GM19043 (cell line): ENCODE results near the gene PRR15L.

Experiments used
- ATAC-seq: cut with Tn5 transposase; IDR thresholded peaks from one replicate; pipeline ENCODE4 v1.9.1; 2021; ENCODE audit warnings: low read depth; ENCODE audit not compliant: unreplicated experiment

PRR15L gene

DNA sequence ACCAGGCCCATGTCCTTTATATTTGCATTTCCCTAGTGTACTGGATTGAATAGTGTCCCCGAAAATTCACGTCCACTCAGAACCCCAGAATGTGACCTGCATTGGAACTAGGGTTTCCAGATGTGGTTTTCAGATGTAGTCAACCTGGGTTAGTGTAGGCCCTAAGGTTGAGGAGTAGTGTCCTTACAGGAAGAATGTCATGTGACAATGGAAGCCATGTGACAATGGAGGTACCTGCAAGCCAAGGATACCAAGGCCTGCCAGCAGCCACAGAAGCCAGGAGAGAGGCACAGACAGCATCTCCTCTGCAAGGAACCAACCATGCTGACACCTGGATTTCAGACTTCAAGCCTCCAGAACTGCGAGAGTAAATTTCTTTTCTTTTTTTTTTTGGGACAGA lies 5.2 kb upstream of the PRR15L start:
- no peak for ATAC-seq

DNA sequence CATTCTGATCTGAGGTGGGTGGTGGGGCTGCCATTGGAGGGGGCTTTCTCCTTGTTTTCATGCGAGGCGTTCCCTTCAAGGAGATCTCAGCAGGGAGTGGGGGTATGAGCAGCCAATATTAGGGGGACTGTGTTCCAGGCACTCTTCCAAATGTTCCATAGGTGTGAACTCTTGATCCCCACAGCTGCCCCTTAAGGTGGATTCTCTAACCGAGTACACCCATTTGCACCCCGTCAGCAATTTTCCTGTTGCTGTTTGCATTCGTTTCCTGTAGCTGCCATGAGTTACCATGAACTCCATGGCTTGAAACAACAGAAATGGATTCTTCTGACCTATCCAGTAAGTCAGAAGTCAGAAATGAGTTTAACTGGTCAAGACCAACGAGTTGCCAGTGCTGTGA lies 3.7 kb upstream of the PRR15L start:
- no peak for ATAC-seq

DNA sequence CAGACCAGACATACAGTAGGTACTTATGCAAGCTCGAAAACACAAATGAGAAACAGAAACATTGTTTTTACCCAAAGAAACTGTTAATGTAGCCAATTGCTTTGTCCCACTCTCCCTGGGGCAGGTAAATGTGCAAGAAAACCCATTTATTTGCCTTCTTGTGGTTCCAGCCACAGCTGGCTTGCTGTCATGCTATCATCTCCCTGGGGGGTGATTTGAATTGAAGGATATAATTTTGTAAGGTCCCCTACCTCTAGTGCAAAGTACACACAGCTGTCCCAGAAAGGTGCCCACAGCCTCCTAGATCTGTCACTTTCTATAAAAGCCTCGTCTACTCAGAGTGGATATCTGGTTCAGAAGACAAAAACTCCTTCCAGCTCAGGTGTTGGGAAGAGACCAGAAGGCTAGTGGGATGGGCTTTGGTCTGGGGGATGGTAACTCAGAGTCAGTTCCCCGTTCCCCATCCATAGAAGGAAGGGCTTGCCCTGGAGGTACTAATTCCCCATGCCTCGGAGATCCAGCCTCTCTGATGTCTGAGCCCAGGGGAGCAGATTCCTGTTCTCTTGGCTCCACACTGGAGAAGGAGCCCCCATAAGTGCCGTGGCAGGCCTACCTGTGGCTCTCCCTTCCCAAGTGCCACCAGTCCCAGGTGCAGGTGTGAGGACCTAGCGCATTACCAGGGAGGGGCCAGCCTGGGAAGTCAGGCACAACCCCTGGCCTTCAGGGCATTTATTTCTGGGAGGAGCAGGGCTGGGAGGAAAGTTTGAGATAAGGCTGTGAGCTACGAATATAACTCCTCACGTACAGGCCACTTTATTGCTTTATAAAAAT lies 2.4 kb upstream of the PRR15L start:
- no peak for ATAC-seq

DNA sequence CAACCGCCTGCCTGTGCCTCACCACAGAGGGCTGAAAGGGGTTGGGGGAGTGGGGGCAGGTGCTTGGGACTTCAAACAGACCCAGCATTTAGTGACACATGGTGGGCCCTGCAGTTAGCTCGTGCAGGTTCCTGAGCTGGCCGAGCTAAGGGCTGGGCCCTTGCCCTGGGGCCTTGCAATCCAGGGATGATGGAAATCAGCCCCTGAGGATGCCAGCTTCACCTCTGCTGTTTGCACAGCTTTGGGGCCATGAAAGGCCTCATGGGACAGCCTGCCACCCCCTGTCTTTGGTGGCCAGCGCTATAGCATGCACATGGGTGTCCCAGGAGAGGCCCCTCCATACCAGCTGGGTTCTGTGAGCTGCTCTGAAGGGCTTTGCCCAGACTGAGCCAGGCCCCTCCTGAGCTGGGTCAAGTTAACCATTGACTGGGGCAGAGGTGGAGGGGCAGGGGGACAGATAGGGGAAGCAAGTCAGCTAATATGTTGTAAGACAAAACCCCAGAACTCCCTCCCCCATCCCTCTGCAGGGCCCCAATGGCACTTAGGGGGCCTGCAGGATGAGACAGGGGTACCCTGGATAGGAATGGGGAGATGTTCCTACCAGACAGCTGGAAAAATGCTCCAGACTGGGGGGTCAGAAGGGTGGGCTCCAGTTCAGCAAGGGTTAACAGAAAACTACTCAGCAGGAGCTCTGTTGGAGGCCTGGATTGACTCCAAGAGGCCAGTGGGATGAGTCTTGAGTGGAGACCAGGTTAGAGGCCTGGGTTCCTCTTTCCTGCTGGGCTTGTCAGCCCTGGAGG lies 692 bp downstream of the PRR15L start:
- no peak for ATAC-seq

DNA sequence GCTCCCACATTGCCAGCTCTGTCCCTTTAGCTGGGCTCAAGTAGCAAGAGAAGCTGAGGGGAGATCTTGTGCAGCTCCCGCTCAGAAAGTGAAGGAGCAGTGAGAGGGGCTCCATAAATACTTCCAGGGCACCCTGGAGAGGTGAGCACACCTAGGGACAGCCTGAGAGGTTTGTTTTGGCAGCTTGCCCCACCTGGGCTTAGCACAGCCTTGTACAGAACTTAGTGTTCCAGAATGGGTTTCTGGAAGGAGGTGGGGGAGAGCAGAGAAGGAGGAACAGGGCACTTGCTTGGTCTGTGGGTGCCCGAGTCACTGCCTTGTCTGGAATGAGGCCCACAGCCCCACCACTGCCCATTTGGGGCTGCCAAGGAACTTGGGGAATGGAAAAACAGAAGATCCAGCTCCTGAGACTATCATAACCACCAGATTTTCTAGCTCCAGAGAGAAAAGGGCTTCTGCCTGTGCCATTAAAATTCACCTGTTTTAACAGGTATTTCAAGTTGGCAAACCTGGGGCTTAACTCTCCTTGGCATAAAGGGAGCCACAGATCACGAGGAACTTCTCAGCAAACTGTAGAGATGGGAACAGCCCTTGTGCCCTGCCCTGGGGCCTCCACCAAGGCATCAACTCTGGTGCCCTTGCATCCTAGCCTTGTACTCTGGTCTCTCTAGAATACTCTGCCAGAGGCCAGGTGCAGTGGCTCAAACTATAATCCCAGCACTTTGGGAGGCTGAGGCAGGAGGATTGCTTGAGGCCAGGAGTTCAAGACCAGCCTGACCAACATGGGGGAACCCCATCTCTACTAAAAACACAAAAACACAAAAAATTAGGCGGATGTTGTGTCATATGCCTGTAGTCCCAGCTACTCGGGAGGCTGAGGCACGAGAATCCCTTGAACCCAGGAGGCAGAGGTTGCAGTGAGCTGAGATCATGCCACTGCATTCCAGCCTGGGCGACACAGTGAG lies 1.9 kb downstream of the PRR15L start:
- no peak for ATAC-seq

DNA sequence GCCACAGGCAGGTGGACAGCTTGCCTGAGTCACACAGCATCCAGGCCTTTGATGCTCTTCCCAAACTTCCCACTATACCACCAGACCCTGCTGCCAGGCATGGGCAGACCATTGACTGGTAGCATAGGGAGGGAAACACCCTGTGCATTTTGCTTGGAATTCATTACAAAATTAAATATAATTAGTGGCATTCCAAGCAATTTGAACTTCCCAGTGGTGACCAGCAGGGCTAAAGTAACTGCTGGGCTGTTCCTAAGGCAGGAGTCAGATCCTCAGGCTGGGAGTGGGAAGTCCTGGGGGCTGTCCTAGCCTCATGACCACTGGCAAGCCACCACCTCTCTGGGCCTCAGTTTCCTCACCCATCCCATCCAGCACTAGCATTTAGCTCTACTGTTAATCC lies 3.8 kb downstream of the PRR15L start:
- ATAC-seq = no peak

DNA sequence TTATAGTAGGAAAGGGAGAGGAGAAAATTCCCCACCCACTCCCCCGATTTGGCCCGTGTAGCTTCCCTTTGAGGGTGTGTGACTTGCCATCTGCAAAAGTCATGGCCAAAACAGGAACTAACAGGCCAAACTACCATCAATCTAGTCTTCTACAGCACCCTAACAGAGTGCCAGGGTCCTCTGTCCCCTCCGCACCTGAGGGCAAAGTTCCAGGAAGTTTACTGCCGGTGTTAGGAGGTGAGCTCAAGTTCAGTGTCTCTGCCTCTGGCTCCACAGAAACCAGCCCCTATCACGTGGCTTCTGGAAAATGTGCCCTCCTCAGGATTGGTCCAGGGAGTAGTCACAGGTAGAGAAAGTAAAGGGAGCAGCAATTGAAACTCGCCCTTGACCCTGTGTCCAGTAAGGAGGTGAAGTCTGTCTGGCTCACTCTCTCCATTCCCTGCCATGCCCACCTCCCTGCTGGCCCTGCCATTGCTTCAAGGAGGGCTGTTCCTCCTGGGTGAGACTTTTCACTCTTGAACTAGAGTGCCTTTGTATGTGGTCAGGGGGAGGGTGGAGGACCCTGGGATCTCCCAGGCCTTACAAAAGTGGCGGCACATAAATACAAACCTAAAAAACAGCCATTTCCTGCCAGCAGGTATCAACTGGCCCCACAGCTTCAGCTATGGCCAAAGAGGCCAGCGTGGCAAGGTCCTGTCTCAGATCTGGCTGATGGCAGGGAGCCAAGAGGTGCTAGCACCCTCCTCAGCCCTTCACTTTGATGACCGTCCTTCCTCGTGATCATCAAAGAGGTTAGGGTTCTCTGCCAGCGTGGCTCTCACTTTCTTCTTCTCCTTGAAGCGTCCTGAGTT lies 5.3 kb downstream of the PRR15L start:
- no peak for ATAC-seq

DNA sequence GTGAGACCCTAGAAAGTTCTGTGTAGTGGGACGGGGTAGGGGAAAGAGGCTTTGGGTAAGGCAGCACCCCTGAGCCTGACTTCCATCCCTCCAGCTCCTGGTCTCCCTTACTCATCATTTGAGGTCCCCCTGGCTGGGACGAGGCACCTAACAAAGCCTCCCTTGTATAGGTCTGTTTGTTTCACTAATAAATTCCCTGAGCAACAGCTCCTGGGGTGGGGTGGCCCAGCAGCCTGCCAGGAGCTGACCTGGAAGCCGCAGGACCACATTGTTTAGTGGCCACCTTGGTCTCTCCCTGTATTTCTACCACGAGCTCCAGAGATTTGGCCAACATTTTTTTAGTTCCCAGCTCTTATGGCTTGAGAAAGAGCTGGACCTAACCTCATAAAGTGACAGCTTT lies 7.2 kb downstream of the PRR15L start:
- no peak for ATAC-seq

DNA sequence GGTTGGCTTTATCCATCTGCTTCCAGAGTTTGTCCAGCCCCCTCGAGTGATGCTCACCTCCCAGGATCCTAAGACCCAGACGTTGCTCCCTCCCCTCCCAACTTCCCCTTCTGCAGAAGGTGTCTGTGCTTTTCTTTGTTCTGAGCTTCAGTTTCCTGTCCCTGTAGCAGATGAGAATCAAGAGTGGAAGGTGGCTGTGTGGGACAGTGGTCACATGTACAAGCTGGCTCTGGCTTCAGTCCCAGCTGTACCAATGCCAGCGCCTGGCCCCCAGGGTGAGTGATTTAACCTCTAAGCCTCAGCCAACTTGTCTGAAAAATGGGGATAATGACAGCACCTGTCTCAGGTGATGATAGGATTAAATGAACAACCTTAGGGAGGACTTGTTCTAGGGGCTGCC lies 7.7 kb downstream of the PRR15L start:
- ATAC-seq = no peak

DNA sequence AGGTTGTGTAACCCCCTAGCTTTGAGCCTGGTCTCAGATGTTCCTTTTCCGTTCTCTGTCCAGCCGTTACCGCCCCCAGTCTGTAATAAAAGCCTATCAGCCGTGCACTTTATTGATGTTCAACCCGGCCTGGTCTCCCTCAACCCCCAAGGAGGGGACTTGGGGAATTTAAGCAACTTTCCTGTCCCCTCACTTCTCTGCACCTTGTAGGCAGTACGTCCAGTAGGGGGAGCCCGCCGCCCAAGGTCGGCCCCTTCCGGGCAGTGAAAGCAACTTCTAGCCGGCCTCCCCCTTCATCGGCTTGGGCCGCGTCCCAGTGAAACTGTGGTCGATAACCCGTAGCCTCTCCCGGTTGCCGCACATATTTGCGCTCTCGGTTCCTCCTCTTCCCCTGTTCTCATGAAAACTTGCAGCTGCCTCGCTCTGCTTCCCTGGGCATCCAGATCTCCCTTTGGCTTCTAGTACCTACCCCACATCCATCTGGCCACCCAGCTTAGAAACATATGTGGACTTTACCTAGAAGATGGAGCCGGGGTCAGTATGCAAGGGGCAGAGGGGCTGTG lies 8.4 kb downstream of the PRR15L start:
- ATAC-seq = no peak

DNA sequence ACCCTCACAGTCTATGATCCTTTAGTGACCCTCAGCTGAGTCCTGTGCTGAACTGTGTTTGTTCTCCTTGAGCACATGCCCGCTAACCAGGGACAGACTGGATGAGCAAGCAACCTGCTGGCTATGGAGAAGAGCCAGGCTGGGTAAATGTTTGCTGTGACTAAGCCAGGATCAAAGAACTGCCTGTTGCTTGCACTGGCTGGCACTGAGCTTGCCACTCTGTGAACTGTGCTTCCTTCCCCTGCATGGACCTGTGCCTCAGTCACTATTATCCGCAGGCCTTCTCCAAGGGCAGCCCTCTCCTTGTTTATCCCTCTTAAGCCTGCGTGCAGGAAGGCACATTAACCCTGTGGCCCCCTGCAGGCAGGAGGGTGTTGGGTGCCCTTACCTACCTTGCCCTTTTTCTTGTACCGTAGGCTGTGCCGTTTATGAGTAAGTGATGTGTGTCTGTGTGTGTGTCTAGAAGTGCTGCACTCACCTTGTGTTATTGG lies 8.9 kb downstream of the PRR15L start:
- no peak for ATAC-seq

DNA sequence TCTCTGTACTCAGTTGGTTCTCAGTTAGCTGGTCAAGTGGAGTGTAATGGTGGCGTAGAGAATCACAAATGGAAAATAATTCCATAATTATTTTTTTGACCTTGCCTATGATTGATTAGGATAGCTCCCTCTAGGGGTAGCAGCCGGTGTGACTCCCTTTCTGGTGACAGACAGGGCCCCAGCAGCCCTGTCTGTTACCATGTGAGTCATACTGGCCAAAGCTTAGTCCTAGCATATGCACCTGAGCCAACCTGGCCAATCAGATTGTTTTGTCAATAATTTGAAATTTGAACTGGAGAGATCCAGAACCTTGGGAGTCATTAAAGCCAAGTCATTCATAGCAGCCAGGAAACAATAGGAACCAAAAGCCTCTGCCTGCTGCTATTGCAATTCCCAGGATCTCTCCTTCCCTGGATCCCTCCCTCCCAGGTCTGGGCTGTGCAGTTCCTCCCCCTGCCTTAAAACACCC lies 10.7 kb downstream of the PRR15L start:
- no peak for ATAC-seq

DNA sequence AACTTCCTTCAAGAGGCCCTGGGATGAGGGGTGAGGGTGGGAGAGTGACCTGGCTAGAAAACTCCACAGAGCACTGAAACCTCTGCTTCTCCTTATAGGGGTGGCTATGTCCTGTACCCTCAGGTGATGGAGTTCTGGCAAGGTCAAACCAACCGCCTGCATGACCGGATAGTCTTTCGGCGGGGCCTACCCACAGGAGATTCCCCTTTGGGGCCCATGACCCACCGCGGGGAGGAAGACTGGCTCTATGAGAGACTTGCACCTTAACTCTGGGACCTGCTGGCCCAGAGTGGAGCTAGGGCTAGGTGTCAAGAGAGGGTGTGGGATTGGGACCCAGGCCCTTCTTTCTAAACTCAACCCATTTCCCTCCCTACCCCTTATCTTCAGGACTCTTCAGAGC lies 11.2 kb downstream of the PRR15L start:
- no peak for ATAC-seq

DNA sequence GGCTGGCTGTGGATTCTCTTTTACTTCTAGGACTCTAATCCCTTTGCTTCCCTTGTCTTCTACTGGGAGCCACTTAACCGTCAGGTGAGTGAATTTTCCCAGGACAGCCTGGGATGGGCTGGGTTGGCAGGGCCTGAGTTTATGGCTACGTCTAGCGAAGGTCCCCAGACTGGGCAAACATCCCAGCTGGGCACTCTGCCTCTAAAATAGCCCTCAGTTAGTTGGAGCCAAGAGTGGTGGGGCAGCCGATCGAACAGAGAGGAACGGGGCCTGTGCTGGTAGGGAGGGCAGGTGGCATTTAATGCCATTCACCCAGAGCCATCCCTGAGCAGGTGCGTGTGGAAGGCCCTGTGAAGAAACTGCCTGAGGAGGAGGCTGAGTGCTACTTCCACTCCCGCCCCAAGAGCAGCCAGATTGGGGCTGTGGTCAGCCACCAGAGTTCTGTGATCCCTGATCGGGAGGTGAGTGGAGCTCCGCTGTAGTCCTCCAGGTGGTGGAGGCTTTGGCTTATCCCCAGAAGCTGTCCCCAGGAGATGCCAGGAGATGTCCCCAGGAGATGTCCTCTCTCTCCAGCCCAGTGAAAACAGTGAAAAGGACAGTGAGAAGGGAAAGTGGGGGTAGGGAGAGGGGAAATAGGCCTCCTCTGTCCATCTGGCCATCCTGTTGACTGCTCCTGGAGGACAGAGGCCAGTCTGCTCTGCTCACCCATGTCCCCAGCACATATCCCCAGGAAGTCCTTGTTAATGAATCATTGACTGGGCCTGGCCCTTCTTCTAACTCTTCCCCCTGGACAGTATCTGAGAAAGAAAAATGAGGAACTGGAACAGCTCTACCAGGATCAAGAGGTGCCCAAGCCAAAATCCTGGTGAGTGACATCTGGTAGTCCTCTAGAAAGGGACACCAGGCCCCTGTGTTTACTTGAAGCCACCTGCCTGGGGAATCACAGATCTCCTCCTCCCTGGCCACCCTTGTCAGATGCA lies 11.9 kb downstream of the PRR15L start:
- no peak for ATAC-seq

DNA sequence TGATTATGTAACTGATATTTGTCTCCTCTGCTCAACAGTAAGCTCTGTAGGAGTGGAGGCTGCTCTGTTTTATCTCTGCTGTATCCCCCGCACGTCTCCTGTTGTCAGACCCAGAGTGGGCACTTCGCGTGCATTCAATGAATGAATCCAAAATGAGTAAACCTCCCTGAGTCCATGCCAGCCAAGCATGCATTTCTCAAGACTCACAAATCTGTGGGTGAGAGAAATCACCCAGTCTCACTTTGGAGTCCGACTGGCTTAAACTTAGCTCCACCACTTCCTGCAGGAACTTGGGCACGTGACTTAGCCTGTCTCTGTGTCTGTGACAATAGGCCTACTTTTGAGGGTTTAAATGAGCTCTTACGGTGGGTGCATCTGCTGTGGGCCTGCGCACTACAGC lies 12.6 kb downstream of the PRR15L start:
- no peak for ATAC-seq

DNA sequence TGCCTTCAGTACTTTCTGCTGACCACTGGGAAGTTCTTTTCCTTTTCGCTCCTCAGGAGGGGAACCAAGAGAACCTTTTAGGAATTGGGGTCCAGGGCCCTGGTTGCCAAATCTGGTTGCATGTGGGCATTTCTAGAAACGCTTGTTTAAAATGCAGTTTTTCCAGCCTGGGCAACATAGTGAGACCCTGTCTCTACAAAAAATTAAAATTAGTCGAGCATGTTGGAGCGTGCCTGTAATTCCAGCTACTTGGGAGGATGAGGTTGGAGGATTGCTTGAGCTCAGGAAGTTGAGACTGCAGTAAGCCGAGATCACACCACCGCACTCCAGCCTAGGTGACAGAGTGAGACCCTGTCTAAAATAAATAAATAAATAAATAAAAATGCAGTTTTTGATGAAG lies 15.1 kb downstream of the PRR15L start:
- ATAC-seq = no peak

DNA sequence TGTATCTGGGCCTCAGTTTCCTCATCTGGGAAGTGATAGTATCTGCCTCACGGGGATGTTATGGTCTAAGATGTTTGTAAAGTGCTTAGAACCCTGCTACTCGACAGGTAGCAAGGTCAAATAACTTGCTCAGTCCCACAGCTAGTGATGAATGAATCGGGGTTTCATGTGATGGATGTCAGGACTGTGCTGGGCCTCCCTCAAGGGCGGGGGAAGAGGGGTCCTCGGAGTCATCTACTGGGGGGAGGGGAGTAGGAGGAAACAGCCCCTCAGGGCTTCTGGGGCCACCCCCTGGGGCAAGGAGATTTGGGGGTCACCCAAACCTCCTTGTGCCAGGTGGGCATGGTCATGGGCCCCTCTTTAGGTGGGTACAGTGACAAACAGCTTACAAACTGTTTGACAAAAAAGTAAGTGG lies 15.6 kb downstream of the PRR15L start:
- ATAC-seq = no peak
